DMS153 treated with DMSO at 0.1 percent for 48 hours (cell line): ENCODE results near the gene PSMG3.
"Not testable (repeated sequence)": the region's sequence is repeated elsewhere in the genome, so short reads cannot be mapped to it uniquely, and the experiment has no call there.

Experiments
- DNase-seq: peaks from one replicate; lab custom pipeline; 2025; ENCODE audit not compliant: unreplicated experiment; lab: John Stamatoyannopoulos, UW

PSMG3 gene

DNA sequence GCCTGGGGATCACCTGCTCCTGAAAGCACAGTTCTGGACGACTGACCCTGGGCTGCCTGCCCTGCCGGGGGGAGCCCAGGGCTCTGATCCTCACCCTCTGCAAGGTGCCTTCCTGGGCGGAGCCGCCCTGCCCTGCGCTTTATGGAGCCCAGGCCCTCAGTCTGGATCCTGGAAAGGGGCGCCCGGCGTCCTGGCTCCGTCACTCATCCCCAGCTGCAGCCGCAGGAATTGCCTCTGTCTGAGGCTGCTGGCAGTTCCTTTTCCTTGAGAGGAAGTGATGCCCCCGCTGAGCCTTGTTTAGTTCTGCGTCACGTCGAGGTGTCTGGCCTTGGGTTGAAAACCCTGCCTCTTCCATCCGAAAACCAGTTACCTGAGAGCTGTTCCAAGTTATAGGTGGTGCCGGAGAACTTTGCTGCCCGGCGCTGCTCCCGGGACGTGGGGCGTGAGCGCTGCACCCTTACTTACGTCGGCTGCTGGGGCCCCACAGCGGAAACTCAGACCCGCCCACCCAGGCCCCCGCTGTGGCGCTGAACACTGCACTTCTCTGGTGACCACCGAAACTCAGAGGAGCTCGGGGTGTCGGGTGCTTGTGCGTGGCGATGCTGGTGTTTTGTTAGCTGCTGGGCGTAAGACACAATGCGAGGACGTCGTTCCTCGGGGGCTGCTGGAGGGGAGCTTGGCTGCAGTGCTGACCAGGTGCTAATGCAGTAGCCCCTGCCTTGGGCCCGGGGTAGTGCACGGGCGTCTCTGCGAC lies 34.0 kb downstream of the PSMG3 start:
- DNase-seq, result no peak

DNA sequence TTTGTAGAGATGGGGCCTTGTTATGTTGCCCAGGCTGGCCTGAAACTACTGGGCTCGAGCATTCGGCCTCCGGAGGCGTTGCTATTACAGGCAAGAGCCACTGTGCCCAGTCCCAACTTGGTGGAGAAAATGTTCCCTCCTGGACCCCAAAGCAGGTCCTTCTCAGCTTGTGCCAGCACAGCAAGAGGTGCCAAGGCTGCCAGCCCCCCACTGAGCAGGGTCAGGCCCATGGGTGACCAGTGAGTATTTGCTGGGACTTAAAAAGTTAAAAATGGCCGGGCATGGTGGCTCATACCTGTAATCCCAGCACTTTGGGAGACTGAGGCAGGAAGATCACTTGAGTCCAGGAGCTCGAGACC lies 34.8 kb downstream of the PSMG3 start:
- no peak for DNase-seq

DNA sequence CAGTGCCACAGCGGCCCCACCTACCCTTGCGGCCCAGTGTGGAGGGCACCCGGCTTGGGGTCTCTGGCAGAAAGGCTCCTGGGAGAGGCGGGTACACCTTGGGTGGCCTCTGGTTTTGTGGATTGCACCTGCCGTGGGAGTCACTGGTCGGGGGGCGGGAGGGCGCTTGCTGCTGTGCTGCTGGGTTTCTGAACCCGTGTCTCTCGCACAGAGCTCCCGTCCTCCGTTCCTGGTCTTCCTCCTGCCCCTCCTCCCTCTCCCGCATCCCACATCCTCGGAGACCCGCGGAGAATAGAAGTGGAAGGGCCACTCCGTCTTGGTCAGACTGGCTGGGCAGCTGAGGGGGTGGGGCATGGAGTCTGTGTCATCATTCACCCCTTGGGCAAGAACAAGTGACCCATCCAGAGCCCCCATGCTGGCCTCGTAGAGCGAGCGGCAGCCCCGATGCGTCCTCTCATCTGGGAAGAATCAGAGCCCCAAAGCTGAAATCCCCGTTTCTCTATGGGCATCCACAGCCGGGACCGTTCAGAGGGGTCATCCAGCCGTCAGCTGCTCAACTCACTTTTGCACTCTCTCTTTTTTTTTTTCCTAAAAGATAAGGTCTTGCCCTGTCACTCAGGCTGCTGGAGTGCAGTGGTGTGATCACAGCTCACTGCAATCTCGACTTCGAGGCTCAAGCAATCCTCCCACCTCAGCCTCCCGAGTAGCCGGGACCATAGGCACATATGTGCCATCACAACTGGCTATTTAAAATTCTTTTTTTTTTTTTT lies 35.3 kb downstream of the PSMG3 start:
- no peak for DNase-seq

DNA sequence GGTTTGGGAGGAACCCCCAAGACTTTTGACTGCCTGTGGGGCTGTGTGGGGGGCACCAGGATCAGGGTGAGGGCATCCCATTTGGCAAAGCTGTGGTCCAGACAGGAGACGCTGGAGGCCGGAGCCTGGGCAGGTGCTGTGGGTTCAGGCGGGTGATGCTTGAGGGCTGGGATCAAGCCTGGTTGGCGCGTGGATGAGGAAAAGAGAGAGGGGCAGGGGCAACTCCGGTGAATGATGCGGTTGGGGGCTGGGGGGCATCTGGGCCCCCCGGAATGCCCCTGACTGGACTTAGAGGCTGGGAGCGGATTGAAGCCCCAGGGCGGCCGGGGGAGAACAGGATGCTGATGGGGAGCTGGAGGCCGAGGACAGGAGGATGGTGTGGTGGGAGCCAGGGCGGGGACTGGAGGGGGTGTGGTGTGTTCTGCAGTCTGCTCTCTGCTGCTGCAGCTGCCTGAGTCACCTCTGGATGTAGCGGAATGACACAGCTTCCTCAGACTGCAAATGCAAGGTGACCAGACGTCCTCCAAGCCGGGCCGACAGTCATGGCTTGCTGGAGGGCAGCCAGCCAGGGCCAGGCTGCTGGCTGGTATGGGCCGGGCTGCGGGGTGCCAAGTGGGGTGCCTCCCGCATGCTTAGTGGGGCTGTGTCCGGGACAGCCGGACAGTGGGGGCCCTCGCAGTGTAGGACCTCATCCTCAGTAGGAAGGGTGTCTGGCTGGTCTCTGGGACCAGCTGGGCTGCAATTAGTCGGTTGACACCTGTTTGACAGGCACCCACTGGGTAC lies 36.1 kb downstream of the PSMG3 start:
- DNase-seq, result no peak

DNA sequence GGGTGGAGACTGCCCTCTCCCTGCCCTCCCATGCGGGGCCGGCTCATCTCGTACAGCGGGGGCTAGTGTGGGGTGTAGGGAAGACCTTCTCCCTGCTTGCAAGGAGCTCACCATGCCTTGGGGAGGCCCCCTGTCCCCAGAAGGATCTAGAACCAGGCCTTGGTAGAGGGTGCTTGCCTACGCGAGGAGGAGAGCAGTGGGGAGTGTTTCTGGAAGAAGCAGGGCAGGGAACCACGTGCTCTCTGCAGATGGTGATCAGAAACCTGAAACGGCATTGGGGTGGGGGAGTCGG lies 36.6 kb downstream of the PSMG3 start:
- DNase-seq, result no peak

DNA sequence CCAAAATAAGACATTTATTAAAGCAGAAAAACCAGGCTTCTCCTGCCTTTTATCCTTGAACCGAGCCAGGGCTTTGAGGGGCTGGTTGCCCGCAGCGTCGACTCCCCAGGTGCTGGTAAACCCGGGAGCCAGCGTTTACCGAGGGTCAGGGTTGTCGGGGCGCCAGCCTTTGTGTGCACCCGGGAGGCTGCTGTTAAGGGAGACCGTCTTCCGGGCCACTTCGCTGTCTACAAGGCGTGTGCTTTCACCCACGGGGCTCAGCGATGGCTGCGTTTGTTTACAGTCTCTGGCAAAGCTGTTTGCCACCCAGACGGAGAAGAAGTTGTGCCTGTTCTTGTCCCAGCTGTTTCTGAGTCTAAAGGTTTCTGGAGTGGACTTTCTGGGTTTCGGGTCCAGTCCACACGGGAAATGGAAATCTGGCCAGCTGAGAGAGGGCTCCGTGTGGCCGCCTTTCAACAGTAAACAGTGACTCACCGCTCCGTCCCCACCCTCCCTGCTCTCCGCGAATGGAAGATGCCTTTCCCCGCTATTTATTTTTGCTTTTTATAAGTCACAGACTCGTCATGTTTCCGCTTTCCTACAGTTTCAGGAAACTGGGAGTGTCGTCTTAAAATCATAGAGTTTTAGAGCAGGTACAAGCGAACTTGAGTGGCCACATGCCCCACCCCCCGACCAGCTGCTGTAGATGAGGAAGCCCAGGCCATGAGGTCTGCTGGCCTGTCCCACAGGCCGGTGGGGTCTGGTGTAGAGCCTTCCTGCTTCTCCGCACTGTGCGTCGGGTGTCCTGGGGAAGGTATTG lies 37.2 kb downstream of the PSMG3 start:
- DNase-seq, result peak; percentile 64

DNA sequence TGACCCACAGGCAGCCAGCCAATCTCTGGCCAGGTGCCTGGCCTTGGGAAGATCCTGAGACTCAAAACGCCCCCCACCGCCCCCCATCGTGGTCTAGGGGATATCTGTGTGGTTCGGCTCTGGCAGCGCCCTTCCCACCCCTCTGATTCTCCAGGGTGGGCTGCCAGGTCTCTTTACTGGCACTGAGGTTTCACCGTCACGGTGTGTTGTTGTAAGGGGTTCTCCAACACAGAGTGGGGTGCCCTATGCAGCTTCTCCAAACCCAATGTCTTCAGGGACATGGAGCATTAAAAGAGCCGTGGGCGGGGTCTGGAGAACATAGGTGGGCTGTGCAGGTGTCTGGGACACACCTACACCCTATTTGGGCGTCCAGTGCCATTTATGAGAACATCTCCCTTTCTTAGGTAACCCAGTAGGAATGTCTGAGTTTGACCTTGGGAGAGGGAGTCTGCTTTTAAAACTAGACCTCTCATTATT lies 37.8 kb downstream of the PSMG3 start:
- no peak for DNase-seq

DNA sequence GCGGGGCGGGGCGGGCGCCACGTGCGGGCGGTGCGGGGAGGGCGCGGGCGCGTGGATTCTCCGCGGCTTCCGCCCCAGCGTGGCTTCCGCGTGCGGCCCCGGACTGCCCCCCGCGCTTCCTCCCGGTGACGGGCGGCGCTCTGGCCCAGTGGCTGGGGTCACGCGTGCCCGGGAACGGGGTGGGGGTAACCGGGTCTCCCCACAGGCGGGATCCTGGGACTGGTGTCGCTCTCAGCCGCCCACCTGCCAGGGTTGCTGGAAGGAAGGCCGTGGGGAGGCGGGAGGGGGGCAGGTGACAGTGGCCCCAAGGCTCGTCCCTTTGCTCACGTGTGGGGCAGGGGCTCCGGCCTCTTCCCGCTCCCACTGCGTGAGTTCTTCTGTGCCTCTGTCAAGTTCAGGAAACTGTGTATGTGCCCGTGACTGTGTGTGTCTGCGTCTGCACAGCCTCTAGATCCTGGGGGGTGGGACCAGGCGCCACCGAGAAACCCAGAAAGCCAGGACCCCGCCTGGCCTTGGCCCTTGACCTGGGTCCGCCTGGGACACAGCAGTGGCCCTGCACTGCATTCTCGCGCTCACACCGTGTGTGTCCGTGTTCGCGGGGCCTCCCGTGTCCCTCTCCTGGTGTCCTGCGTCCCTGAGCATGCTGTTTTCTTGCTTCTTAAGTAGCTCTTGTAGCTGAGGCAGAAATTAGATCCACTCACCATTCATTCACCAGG lies 38.4 kb downstream of the PSMG3 start:
- DNase-seq, result peak; percentile 9

DNA sequence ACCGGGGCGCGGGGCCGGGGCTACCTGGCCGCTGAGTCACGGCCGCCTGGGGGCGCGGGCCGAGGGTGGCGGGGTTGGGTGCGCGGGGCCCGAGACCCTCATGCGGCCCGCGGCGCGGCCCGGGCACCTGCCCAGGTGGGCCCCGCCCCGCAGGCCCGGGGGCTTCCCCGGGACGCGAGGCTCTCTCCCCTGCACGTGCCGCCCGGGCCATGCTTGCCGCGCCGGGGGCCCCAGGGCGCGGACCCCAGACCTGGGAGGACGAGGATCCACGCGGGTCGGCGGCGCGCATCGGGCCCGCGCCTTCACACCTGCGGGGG lies 38.9 kb downstream of the PSMG3 start:
- DNase-seq, result no peak

DNA sequence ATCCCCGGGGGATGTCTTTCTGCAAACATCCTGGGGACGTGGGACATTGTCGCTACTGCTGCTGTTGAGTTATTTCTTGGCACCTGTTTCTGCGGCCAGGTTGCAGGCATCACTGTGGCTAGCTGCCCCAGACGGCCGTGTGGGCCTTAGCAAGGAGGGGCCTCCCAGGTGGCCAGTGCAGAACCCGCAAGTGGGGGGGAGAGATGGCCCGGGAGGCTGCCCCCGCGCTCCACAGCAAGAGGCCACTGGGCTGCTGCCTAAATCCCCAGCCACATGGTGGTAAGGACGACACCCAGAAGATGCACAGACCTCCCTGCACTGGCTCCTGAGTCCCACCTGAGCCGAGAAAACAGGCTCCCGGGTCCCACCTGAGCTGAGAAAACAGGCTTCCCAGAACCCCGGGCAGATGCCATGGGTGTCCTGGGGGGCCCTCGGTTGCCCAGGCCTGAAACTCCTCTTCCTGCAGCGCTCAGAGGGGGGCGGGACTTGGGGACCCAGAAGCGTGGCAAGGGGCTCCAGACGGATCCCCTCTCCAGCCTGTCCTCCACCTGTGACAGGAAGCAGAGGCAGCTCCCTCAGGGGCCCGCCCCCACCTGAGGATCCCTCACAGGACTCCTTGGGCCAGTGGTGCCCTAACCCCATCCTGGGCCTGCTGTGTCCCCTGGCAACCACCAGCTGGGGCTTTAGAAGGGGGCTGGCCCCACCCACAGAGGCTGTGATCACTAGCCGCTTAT lies 40.3 kb downstream of the PSMG3 start:
- no peak for DNase-seq

DNA sequence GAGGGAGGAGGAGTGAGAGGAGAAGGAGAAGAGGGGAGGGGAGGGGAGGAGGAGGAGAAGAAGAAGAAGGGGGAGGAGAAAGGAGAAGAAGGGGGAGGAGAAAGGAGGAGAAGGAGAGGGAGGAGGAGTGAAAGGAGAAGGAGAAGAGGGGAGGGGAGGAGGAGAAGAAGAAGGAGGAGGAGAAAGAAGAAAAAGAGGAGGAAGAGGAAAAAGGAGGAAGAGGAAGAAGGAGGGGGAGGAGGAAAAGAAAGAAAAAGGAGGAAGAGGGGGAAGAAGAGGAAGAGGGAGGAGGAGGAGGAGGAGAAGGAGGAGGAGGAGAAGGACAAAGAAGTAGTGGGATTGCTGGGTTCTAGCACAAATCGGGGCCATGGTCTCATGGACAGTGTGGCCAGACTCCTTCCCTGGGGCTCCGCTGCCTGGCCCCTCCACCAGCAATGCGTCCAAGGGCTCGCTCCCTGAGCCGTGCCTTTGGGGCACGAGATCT lies 43.5 kb downstream of the PSMG3 start:
- DNase-seq, result no peak

DNA sequence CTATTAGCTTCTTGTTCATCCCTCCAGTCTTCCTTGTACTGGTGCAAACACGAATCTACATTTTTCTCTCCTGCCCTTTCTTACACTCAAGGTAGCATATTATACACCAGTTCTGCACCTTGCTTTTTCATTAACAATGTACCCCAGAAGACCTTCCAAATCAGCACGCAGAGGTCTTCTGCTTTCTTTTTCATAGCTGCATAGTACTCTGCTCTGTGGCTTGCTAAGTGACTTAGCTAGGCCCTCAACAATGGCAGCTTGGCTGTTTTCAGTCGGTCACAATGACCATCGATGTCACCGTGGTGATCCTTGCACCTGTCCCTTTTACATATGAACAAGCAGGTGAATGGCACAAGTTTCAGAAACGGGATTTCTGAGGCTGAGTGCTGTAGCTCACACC lies 44.4 kb downstream of the PSMG3 start:
- no peak for DNase-seq

DNA sequence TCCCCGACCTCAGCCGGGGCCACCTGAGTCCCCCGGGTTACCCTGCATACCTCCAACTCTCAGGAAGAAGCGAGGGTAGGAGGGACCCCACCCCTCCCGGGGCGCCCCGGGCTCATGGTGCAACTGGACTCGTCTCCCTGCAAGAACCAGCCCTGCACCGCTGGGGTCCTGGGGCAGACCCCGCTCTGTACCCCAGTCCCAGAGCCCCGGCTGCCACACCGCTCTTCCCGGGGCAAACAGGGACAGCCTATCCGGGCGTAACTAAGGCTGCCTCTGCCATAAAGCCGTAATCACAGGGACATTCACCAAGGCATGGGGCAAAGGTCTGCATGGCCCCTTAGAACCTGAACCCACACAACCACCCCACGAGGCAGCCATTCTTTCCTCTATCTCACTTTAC lies 46.0 kb downstream of the PSMG3 start:
- no peak for DNase-seq

DNA sequence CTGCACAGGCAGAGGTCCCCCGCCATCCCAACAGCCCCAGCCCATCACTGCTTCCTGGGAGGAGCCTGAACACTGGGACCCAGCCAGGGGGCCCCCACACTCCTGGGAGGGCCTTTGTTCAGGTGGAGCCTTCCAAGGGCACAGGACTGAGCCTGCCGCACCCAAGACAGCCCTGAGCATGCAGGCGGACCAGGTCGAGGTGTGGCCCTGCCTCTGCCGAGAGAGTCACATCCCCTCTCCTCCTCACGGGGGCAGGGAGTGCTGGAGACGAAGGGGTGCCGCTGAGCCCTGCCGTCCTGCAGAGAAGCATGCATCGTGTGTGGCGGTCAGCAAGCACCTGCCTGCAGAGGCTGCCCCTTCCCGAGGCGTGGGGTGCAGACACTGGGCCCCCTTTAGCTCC lies 46.6 kb downstream of the PSMG3 start:
- no peak for DNase-seq

DNA sequence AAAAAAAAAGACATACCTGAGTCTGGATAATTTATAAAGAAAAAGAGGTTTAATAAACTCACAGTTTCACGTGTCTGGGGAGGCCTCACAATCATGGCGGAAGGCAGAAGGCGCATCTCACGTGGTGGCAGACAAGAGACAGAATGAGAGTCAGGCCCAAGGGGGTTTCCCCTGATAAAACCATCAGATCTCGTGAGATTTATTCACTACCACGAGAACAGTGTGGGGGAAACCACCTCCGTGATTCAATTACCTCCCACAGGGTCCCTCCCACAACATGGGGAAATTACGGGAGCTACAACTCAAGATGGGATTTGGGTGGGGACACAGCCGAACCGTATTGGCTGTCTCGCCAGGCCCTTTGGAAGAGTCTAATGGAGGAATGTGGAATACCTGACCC lies 48.4 kb downstream of the PSMG3 start:
- DNase-seq, result no peak

DNA sequence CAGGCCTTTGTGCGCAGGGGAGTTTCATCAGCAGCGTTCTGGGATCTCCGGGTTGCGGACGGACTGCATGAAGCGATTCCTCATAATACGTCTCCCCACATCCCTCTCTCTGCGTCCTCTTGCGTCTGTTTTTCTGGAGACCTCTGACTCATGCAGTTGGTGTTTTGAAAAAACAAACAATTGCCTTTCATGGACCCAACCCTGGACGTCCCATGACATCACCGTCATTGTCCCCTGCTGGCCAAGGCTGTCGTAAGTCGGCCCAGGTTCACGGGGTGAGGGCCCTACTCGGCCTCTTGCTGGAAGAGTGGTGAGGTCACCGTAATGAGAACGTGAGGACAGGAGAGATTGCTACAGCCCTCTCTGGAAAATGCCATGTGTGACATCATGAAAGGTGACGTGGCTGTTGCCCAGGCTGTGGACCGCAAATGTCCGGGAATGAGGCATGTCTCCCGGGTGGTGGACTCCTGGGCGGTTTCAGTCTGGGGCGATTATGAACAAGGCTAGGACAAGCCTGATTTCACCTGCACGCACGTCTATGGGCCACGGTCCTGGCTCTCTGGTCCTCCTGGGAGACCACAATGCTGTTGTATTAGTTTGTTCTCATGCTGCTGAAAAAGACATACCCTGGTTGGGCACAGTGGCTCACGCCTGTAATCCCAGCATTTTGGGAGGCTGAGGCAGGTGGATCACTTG lies 49.1 kb downstream of the PSMG3 start:
- DNase-seq, result no peak

DNA sequence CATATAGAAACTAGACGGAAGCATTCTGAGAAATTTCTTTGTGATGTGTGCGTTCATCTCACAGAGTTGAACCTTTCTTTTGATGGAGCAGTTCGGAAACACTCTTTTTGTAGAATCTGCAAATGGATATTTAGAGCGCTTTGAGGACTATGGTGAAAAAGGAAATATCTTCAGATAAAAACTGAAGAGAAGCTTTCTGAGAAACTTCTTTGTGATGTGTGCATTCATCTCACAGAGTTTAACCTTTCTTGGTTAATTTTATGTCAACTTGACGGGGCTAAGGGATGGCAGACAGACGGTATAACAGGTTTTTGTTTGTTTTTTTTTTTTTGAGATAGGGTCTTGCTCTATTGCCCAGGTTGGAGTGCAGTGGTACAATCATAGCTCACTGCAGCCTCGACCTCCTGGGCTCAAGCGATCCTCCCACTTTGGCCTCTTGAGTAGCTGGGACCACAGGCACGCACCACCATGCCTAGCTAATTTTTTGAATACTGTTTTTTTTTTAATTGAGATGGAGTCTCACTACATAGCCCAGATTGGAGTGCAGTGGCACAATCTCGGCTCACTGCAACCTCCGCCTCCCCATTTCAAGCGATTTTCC lies 50.4 kb downstream of the PSMG3 start:
- not testable (repeated sequence) for DNase-seq
